Pancreas (tissue), 10 donors: ENCODE data around the gene SLC7A11. TPM values are rescaled to one million over a fixed set of nuclear protein-coding genes. Genes with fewer than 3 reads are reported as not detected.

Experiments
- ATAC-seq, 4 donors: fragments of 200-7000 bp; cut with Tn5 transposase; one replicate each; pipeline versions ENCODE4 v1.8.0 to v1.9.1; 2020; ENCODE audit warnings: mild to moderate bottlenecking in 4 of 4, moderate library complexity in 4 of 4
- DNase-seq, 6 donors: peaks; one replicate each; pipeline ENCODE4 v3.0.0-alpha.2; 2020
- FAIRE-seq: peaks from 2 replicates; lab custom pipeline; 2012; peaks lifted over from hg19 to GRCh38; lab: Jason Lieb, UNC
- H3K27ac ChIP-seq, 4 donors: fragments of 200-600 bp; sonication (generic); 1 replicate in 3 of 4; 2 replicates in 1 of 4; pipeline versions ENCODE4 v1.5.0 to v1.8.0; 2020
- H3K27me3 ChIP-seq, 4 donors: fragments of 200-600 bp; one replicate each; pipeline ENCODE4 v1.8.0; 2021
- H3K36me3 ChIP-seq, 3 donors: fragments of 200-600 bp; sonication (generic) in 1 of 3; one replicate each; pipeline versions ENCODE4 v1.5.0 to v1.8.0; 2020 to 2021
- H3K4me1 ChIP-seq, 3 donors: fragments of 200-600 bp; one replicate each; pipeline ENCODE4 v1.8.0; 2021
- H3K4me3 ChIP-seq, 4 donors: fragments of 200-600 bp; sonication (generic) in 2 of 4; one replicate each; pipeline versions ENCODE4 v1.5.0 to v1.8.0; 2020 to 2021
- H3K9me3 ChIP-seq, 4 donors: fragments of 200-600 bp; one replicate each; pipeline ENCODE4 v1.8.0; 2021
- WGBS, 2 donors: extraction: QIAGEN DNeasy Blood & Tissue Kit; methylation state at CpG; one replicate each; pipeline ENCODE4 v1.1.7; 2013; 5-methylcytosine and 5-hydroxymethylcytosine counted together
- intact Hi-C, 3 donors: fragments of 100-400 bp; cut with DNase I; formaldehyde crosslinking; loops; one replicate each; pipeline versions ENCODE4 v1.11.1 to v1.14.2; 2022
- polyA plus RNA-seq, 2 donors: library from polyadenylated mRNA; stranded (reverse); fragments of 200-250 nt; gene quantifications; one replicate each; pipeline ENCODE4 v1.2.3, GENCODE V29; 2013
- total RNA-seq, 6 donors: library from RNA; stranded (reverse); fragmentation: NEBNext Ultra II Directional in 4 of 6; extraction: Animal tissue kit (Norgen Biotek cat#: 25700) in 4 of 6; gene quantifications; one replicate each; pipeline versions ENCODE4 v1.2.1 to v1.2.4, GENCODE V29; 2021 to 2023
- TF ChIP-seq, protein P1 (sequence below), 4 donors: fragments of 200-600 bp; sonication (generic) in 3 of 4; IDR thresholded peaks; one replicate each; pipeline versions ENCODE4 v1.5.0 to v1.8.0; 2021; ENCODE audit warnings: antibody characterized with exemption in 4 of 4
- donor health status: healthy with polysubstance abuse.
- donor health status: DM: no; HTN: no; CAD: no; lungs with moderate emphysema.
- donor health status: DM: no; HTN: no; CAD: no.
- donor health status: control.
- donor health status: control.
- donor health status: Bipolar disorder and iron deficiency.
- donor health status: DM: yes; HTN: yes; CAD: no.
- donor health status: DM: no; HTN: no; CAD: no.
- donor health status: DM: no; HTN: no; CAD: no.
- donor health status: DM: yes; HTN: yes; CAD: no.

The SLC7A11 gene
- total and polyA plus RNA-seq, 8 donors = 0.42 to 9.1 (median 1.3) TPM

- Histone ChIP-seq H3K36me3 (no peaks in the 10 kb centered on the region), H3K27me3 (no peaks in the 10 kb centered on the region), H3K4me1 (peaks cover 3 to 13% (median 13%) of the 10 kb centered on the region in 3 donors), H3K27ac (peak overlapping the region in 2 of 4 donors; percentile 58 to 73), H3K9me3 (no peaks in the 10 kb centered on the region), H3K4me3 (peak overlapping the region in 1 of 4 donors; percentile 1)
- peak; percentile 93 to 98 (median 96) for ATAC-seq
- 8 to 10% methylated on average over 5 of the region's 5 CpGs for WGBS, 2 donors
- FAIRE-seq = peak; percentile 39
- DNase-seq = peak in 3 of 6 donors; percentile 51 to 56 (median 51)
- TF ChIP-seq, protein P1, sequence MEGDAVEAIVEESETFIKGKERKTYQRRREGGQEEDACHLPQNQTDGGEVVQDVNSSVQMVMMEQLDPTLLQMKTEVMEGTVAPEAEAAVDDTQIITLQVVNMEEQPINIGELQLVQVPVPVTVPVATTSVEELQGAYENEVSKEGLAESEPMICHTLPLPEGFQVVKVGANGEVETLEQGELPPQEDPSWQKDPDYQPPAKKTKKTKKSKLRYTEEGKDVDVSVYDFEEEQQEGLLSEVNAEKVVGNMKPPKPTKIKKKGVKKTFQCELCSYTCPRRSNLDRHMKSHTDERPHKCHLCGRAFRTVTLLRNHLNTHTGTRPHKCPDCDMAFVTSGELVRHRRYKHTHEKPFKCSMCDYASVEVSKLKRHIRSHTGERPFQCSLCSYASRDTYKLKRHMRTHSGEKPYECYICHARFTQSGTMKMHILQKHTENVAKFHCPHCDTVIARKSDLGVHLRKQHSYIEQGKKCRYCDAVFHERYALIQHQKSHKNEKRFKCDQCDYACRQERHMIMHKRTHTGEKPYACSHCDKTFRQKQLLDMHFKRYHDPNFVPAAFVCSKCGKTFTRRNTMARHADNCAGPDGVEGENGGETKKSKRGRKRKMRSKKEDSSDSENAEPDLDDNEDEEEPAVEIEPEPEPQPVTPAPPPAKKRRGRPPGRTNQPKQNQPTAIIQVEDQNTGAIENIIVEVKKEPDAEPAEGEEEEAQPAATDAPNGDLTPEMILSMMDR (IDR thresholded peaks at IDR 0.05) = no peak
- intact Hi-C loops = no loop called here
Measured at GRCh38 chr4:138199568-138200235, 42.4 kb downstream of the SLC7A11 start.

- TF ChIP-seq, protein P1 (IDR thresholded peaks at IDR 0.05) = no peak
- ATAC-seq (no peak), FAIRE-seq (no peak), DNase-seq (no peak)
- no peaks in the 10 kb centered on the region for H3K36me3 ChIP-seq
- H3K4me1 ChIP-seq = peaks cover 3 to 13% (median 7%) of the 10 kb centered on the region in 3 donors
- H3K9me3 ChIP-seq = no peaks in the 10 kb centered on the region
- no peak overlapping the region for H3K27ac ChIP-seq
- intact Hi-C loops = no loop called here
- no peak overlapping the region for H3K4me3 ChIP-seq
- no peaks in the 10 kb centered on the region for H3K27me3 ChIP-seq
- 94% methylated on average over 3 of the region's 3 CpGs for WGBS, 2 donors
Measured at GRCh38 chr4:138196153-138196552, 46.0 kb downstream of the SLC7A11 start.

- ATAC-seq = no peak
- FAIRE-seq = no peak
- no peak for DNase-seq
- intact Hi-C loops = no loop called here
- Histone ChIP-seq H3K4me1 (peaks cover 0 to 4% (median 0%) of the 10 kb centered on the region in 3 donors), H3K27me3 (no peaks in the 10 kb centered on the region), H3K36me3 (no peaks in the 10 kb centered on the region), H3K9me3 (no peaks in the 10 kb centered on the region), H3K27ac (no peak overlapping the region), H3K4me3 (no peak overlapping the region)
- TF ChIP-seq, protein P1 (IDR thresholded peaks at IDR 0.05) = no peak
- WGBS, 2 donors = 95 to 96% methylated on average over 1 of the region's 1 CpG
Measured at GRCh38 chr4:138193963-138194362, 48.2 kb downstream of the SLC7A11 start.

DNA sequence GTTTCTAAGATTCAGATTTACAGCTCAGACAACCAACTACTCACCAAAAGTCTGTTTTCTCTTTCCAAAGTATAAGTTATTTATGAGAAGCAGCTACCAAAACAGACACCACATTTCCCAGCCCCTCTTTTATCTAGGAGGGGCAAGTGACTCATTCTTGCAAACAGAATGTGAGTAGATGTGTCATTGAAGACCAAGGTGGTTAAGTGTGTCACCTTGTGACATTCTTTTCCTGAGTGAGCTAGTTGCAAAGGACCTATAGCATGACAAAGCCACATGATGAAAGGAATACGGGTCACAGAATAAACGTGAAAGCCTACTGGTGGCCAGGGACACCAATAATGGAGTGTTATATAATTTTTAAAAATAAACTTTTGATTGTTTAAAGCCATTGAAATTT lies 50.0 kb downstream of the SLC7A11 start:
- Histone ChIP-seq H3K4me3 (no peak overlapping the region), H3K27ac (no peak overlapping the region), H3K36me3 (no peaks in the 10 kb centered on the region), H3K27me3 (no peaks in the 10 kb centered on the region), H3K4me1 (no peaks in the 10 kb centered on the region), H3K9me3 (no peaks in the 10 kb centered on the region)
- intact Hi-C loops = no loop called here
- TF ChIP-seq, protein P1 (IDR thresholded peaks at IDR 0.05) = no peak
- WGBS, 2 donors = 75 to 84% methylated on average over 2 of the region's 2 CpGs
- ATAC-seq = no peak
- FAIRE-seq = no peak
- DNase-seq = no peak

- TF ChIP-seq, protein P1 (IDR thresholded peaks at IDR 0.05) = no peak
- WGBS, 2 donors = 78 to 85% methylated on average over 3 of the region's 3 CpGs
- DNase-seq = no peak
Measured at GRCh38 chr4:138190452-138190858, 51.7 kb downstream of the SLC7A11 start.

More at GRCh38 chr4:138190452-138190858, 51.7 kb downstream of the SLC7A11 start:
- Histone ChIP-seq H3K9me3 (no peaks in the 10 kb centered on the region), H3K27me3 (no peaks in the 10 kb centered on the region), H3K36me3 (no peaks in the 10 kb centered on the region), H3K27ac (no peak overlapping the region), H3K4me3 (no peak overlapping the region), H3K4me1 (no peaks in the 10 kb centered on the region)
- intact Hi-C loops = no loop called here
- FAIRE-seq = no peak
- ATAC-seq = peak in 2 of 4 donors; percentile 41
